ENCODE data around the gene FRG2C. TPM values are rescaled to one million over a fixed set of nuclear protein-coding genes. Genes with fewer than 3 reads are reported as not detected.
"Not testable (repeated sequence)": the region's sequence is repeated elsewhere in the genome, so short reads cannot be mapped to it uniquely, and the experiment has no call there.

Gene FRG2C
- not detected for total RNA-seq

- Mint-ChIP-seq H3K27me3 (ENCODE audit: low read depth) (peaks cover 31% of the 10 kb centered on the region), H3K9me3 (peaks cover 12% of the 10 kb centered on the region)
- not testable (repeated sequence) for H3K4me1 Mint-ChIP-seq (ENCODE audit: low read depth); H3K36me3 Mint-ChIP-seq (ENCODE audit: insufficient read depth); DNase-seq; ATAC-seq; H3K4me3 Mint-ChIP-seq
These were observed at the start of gene FRG2C for GRCh38 chr3:75664028-75664427. TSS of gene FRG2C (plus strand) at chr3:75664328. CDS start at chr3:75664380, 52 bp downstream.

- not testable (repeated sequence) for H3K36me3 Mint-ChIP-seq (ENCODE audit: insufficient read depth); H3K9me3 Mint-ChIP-seq; DNase-seq; H3K4me3 Mint-ChIP-seq; ATAC-seq; H3K4me1 Mint-ChIP-seq (ENCODE audit: low read depth)
- H3K27me3 Mint-ChIP-seq (ENCODE audit: low read depth), result peaks cover 33% of the 10 kb centered on the region
These were observed 45.3 kb upstream of the FRG2C start for GRCh38 chr3:75618666-75619305.

GRCh38 chr3:75619481-75620031 lies 44.6 kb upstream of the FRG2C start:
- peak overlapping the region; percentile 46 for H3K4me3 Mint-ChIP-seq
- not testable (repeated sequence) for H3K9me3 Mint-ChIP-seq; ATAC-seq; H3K4me1 Mint-ChIP-seq (ENCODE audit: low read depth); DNase-seq; H3K36me3 Mint-ChIP-seq (ENCODE audit: insufficient read depth)
- peaks cover 33% of the 10 kb centered on the region for H3K27me3 Mint-ChIP-seq (ENCODE audit: low read depth)

GRCh38 chr3:75621772-75622171 lies 42.4 kb upstream of the FRG2C start:
- not testable (repeated sequence) for ATAC-seq; DNase-seq; H3K36me3 Mint-ChIP-seq (ENCODE audit: insufficient read depth); H3K4me1 Mint-ChIP-seq (ENCODE audit: low read depth); H3K4me3 Mint-ChIP-seq; H3K9me3 Mint-ChIP-seq
- H3K27me3 Mint-ChIP-seq (ENCODE audit: low read depth), result peaks cover 31% of the 10 kb centered on the region

- not testable (repeated sequence) for ATAC-seq
These were observed 40.5 kb upstream of the FRG2C start for GRCh38 chr3:75623656-75624055.

GRCh38 chr3:75630887-75631535 lies 33.1 kb upstream of the FRG2C start:
- H3K9me3 Mint-ChIP-seq; H3K4me3 Mint-ChIP-seq; ATAC-seq; H3K36me3 Mint-ChIP-seq (ENCODE audit: insufficient read depth); H3K27me3 Mint-ChIP-seq (ENCODE audit: low read depth); DNase-seq; H3K4me1 Mint-ChIP-seq (ENCODE audit: low read depth): not testable (repeated sequence)

More at GRCh38 chr3:75623656-75624055, 40.5 kb upstream of the FRG2C start:
- H3K36me3 Mint-ChIP-seq (ENCODE audit: insufficient read depth); H3K4me3 Mint-ChIP-seq; DNase-seq; H3K4me1 Mint-ChIP-seq (ENCODE audit: low read depth); H3K9me3 Mint-ChIP-seq: not testable (repeated sequence)
- peaks cover 21% of the 10 kb centered on the region for H3K27me3 Mint-ChIP-seq (ENCODE audit: low read depth)

- H3K9me3 Mint-ChIP-seq, result no peaks in the 10 kb centered on the region
- H3K4me3 Mint-ChIP-seq, result no peak overlapping the region
- peaks cover 4% of the 10 kb centered on the region for H3K27me3 Mint-ChIP-seq (ENCODE audit: low read depth)
- no peak for DNase-seq
- no peaks in the 10 kb centered on the region for H3K36me3 Mint-ChIP-seq (ENCODE audit: insufficient read depth)
- H3K4me1 Mint-ChIP-seq (ENCODE audit: low read depth), result no peaks in the 10 kb centered on the region
- no peak for ATAC-seq
These were observed 32.6 kb upstream of the FRG2C start for GRCh38 chr3:75631541-75631940.

GRCh38 chr3:75638947-75639346 lies 25.2 kb upstream of the FRG2C start:
- ATAC-seq, H3K9me3 Mint-ChIP-seq, H3K4me3 Mint-ChIP-seq: not testable (repeated sequence)

GRCh38 chr3:75641107-75641517 lies 23.0 kb upstream of the FRG2C start:
- DNase-seq; H3K9me3 Mint-ChIP-seq; H3K27me3 Mint-ChIP-seq (ENCODE audit: low read depth); H3K36me3 Mint-ChIP-seq (ENCODE audit: insufficient read depth); ATAC-seq: not testable (repeated sequence)
- Mint-ChIP-seq H3K4me3 (peak overlapping the region; percentile 79), H3K4me1 (ENCODE audit: low read depth) (peaks cover 15% of the 10 kb centered on the region)

More at GRCh38 chr3:75638947-75639346, 25.2 kb upstream of the FRG2C start:
- not testable (repeated sequence) for DNase-seq; H3K36me3 Mint-ChIP-seq (ENCODE audit: insufficient read depth); H3K27me3 Mint-ChIP-seq (ENCODE audit: low read depth)
- peaks cover 15% of the 10 kb centered on the region for H3K4me1 Mint-ChIP-seq (ENCODE audit: low read depth)

GRCh38 chr3:75643031-75643800 lies 20.9 kb upstream of the FRG2C start:
- not testable (repeated sequence) for ATAC-seq; H3K9me3 Mint-ChIP-seq; H3K36me3 Mint-ChIP-seq (ENCODE audit: insufficient read depth); DNase-seq; H3K27me3 Mint-ChIP-seq (ENCODE audit: low read depth)
- Mint-ChIP-seq H3K4me1 (ENCODE audit: low read depth) (peaks cover 15% of the 10 kb centered on the region), H3K4me3 (peak overlapping the region; percentile 39)

- H3K36me3 Mint-ChIP-seq (ENCODE audit: insufficient read depth); DNase-seq; H3K4me3 Mint-ChIP-seq; ATAC-seq; H3K27me3 Mint-ChIP-seq (ENCODE audit: low read depth); H3K9me3 Mint-ChIP-seq: not testable (repeated sequence)
- H3K4me1 Mint-ChIP-seq (ENCODE audit: low read depth), result peaks cover 15% of the 10 kb centered on the region
These were observed 18.6 kb upstream of the FRG2C start for GRCh38 chr3:75645548-75645947.

GRCh38 chr3:75650191-75650590 lies 13.9 kb upstream of the FRG2C start:
- Mint-ChIP-seq H3K36me3 (ENCODE audit: insufficient read depth) (no peaks in the 10 kb centered on the region), H3K4me1 (ENCODE audit: low read depth) (no peaks in the 10 kb centered on the region), H3K27me3 (ENCODE audit: low read depth) (no peaks in the 10 kb centered on the region), H3K9me3 (no peaks in the 10 kb centered on the region), H3K4me3 (no peak overlapping the region)
- ATAC-seq (no peak), DNase-seq (no peak)

- not testable (repeated sequence) for DNase-seq; H3K4me3 Mint-ChIP-seq; ATAC-seq; H3K4me1 Mint-ChIP-seq (ENCODE audit: low read depth); H3K36me3 Mint-ChIP-seq (ENCODE audit: insufficient read depth); H3K9me3 Mint-ChIP-seq
- H3K27me3 Mint-ChIP-seq (ENCODE audit: low read depth), result peaks cover 16% of the 10 kb centered on the region
These were observed 8.8 kb upstream of the FRG2C start for GRCh38 chr3:75655101-75655904.

GRCh38 chr3:75655956-75656355 lies 8.2 kb upstream of the FRG2C start:
- DNase-seq; ATAC-seq; H3K4me1 Mint-ChIP-seq (ENCODE audit: low read depth); H3K9me3 Mint-ChIP-seq; H3K36me3 Mint-ChIP-seq (ENCODE audit: insufficient read depth); H3K4me3 Mint-ChIP-seq: not testable (repeated sequence)
- peaks cover 20% of the 10 kb centered on the region for H3K27me3 Mint-ChIP-seq (ENCODE audit: low read depth)
